ENCODE data around the gene HOPX. TPM values are rescaled to one million over a fixed set of nuclear protein-coding genes. Genes with fewer than 3 reads are reported as not detected.

Gene HOPX
- total RNA-seq, 1 donor from 2014 or later, result 0.54 TPM

GRCh38 chr4:56653461-56654237 is 27.4 kb downstream of the HOPX start:
- Mint-ChIP-seq H3K27ac (ENCODE audit: unreplicated experiment) (no peak overlapping the region), H3K36me3 (ENCODE audit: unreplicated experiment) (peaks cover 6% of the 10 kb centered on the region), H3K27me3 (ENCODE audit: unreplicated experiment) (peaks cover 9% of the 10 kb centered on the region), H3K4me3 (ENCODE audit: unreplicated experiment) (no peak overlapping the region), H3K9me3 (ENCODE audit: unreplicated experiment) (peaks cover 2% of the 10 kb centered on the region), H3K4me1 (ENCODE audit: low read depth, unreplicated experiment) (peaks cover 7% of the 10 kb centered on the region)
- no peak for DNase-seq
- TF ChIP-seq CTCF (IDR thresholded peaks at IDR 0.05; ENCODE audit: partially characterized antibody, unreplicated experiment), result no peak

- DNase-seq, result no peak
- H3K4me3 Mint-ChIP-seq (ENCODE audit: unreplicated experiment), result no peak overlapping the region
- peaks cover 9% of the 10 kb centered on the region for H3K27me3 Mint-ChIP-seq (ENCODE audit: unreplicated experiment)
- peaks cover 2% of the 10 kb centered on the region for H3K9me3 Mint-ChIP-seq (ENCODE audit: unreplicated experiment)
- peaks cover 7% of the 10 kb centered on the region for H3K4me1 Mint-ChIP-seq (ENCODE audit: low read depth, unreplicated experiment)
- TF ChIP-seq CTCF (IDR thresholded peaks at IDR 0.05; ENCODE audit: partially characterized antibody, unreplicated experiment), result no peak
- H3K36me3 Mint-ChIP-seq (ENCODE audit: unreplicated experiment), result peaks cover 6% of the 10 kb centered on the region
- H3K27ac Mint-ChIP-seq (ENCODE audit: unreplicated experiment), result no peak overlapping the region
These were observed 28.9 kb downstream of the HOPX start for GRCh38 chr4:56652196-56652595.

- Mint-ChIP-seq H3K9me3 (ENCODE audit: unreplicated experiment) (peaks cover 4% of the 10 kb centered on the region), H3K4me1 (ENCODE audit: low read depth, unreplicated experiment) (peaks cover 7% of the 10 kb centered on the region)
- no peak for DNase-seq
These were observed 30.1 kb downstream of the HOPX start for GRCh38 chr4:56651056-56651350.

GRCh38 chr4:56650262-56651055 is 30.6 kb downstream of the HOPX start:
- Mint-ChIP-seq H3K4me3 (ENCODE audit: unreplicated experiment) (no peak overlapping the region), H3K27ac (ENCODE audit: unreplicated experiment) (no peak overlapping the region), H3K4me1 (ENCODE audit: low read depth, unreplicated experiment) (peaks cover 7% of the 10 kb centered on the region), H3K27me3 (ENCODE audit: unreplicated experiment) (peaks cover 6% of the 10 kb centered on the region), H3K36me3 (ENCODE audit: unreplicated experiment) (peaks cover 10% of the 10 kb centered on the region), H3K9me3 (ENCODE audit: unreplicated experiment) (peaks cover 4% of the 10 kb centered on the region)
- no peak for TF ChIP-seq CTCF (IDR thresholded peaks at IDR 0.05; ENCODE audit: partially characterized antibody, unreplicated experiment)
- no peak for DNase-seq

More at GRCh38 chr4:56651056-56651350, 30.1 kb downstream of the HOPX start:
- Mint-ChIP-seq H3K4me3 (ENCODE audit: unreplicated experiment) (no peak overlapping the region), H3K27ac (ENCODE audit: unreplicated experiment) (no peak overlapping the region), H3K36me3 (ENCODE audit: unreplicated experiment) (peaks cover 8% of the 10 kb centered on the region), H3K27me3 (ENCODE audit: unreplicated experiment) (peaks cover 6% of the 10 kb centered on the region)
- TF ChIP-seq CTCF (IDR thresholded peaks at IDR 0.05; ENCODE audit: partially characterized antibody, unreplicated experiment), result no peak
